ENCODE results near the gene NIFK.
"Not testable (repeated sequence)": the region's sequence is repeated elsewhere in the genome, so short reads cannot be mapped to it uniquely, and the experiment has no call there.

NIFK gene

GRCh38 chr2:121716126-121716525 is 20.5 kb downstream of the NIFK start:
- Histone ChIP-seq H3K4me3 (ENCODE audit: low read depth in 1 of 2, low read length in 1 of 2) (no peak overlapping the region), H3K27me3 (no peaks in the 10 kb centered on the region), H3K4me1 (ENCODE audit: control insufficient read depth in 1 of 2, insufficient read depth in 1 of 2, low read depth in 1 of 2, low read length in 1 of 2) (peaks cover 15 to 16% of the 10 kb centered on the region in 2 experiments), H3K27ac (no peak overlapping the region), H3K9me3 (no peaks in the 10 kb centered on the region), H3K36me3 (no peaks in the 10 kb centered on the region)
- no peak for TF ChIP-seq CTCF (IDR thresholded peaks at IDR 0.05)

GRCh38 chr2:121711481-121711880 is 25.2 kb downstream of the NIFK start:
- H3K4me3 ChIP-seq (ENCODE audit: low read depth in 1 of 2, low read length in 1 of 2); H3K9me3 ChIP-seq; H3K27ac ChIP-seq; H3K27me3 ChIP-seq; H3K36me3 ChIP-seq: not testable (repeated sequence)
- H3K4me1 ChIP-seq (ENCODE audit: control insufficient read depth in 1 of 2, insufficient read depth in 1 of 2, low read depth in 1 of 2, low read length in 1 of 2) = peaks cover 24 to 32% of the 10 kb centered on the region in 2 experiments

- no peak for TF ChIP-seq CTCF (IDR thresholded peaks at IDR 0.05)
- Histone ChIP-seq H3K4me1 (ENCODE audit: control insufficient read depth in 1 of 2, insufficient read depth in 1 of 2, low read depth in 1 of 2, low read length in 1 of 2) (peaks cover 24 to 32% of the 10 kb centered on the region in 2 experiments), H3K4me3 (ENCODE audit: low read depth in 1 of 2, low read length in 1 of 2) (no peak overlapping the region), H3K9me3 (no peaks in the 10 kb centered on the region), H3K36me3 (no peaks in the 10 kb centered on the region), H3K27ac (no peak overlapping the region), H3K27me3 (no peaks in the 10 kb centered on the region)
These were observed 26.1 kb downstream of the NIFK start for GRCh38 chr2:121710470-121711170.

GRCh38 chr2:121709776-121710469 is 26.8 kb downstream of the NIFK start:
- Histone ChIP-seq H3K27me3 (no peaks in the 10 kb centered on the region), H3K36me3 (no peaks in the 10 kb centered on the region), H3K27ac (no peak overlapping the region), H3K9me3 (no peaks in the 10 kb centered on the region), H3K4me1 (ENCODE audit: control insufficient read depth in 1 of 2, insufficient read depth in 1 of 2, low read depth in 1 of 2, low read length in 1 of 2) (peaks cover 24 to 32% of the 10 kb centered on the region in 2 experiments), H3K4me3 (ENCODE audit: low read depth in 1 of 2, low read length in 1 of 2) (no peak overlapping the region)
- TF ChIP-seq CTCF (IDR thresholded peaks at IDR 0.05) = no peak

- Histone ChIP-seq H3K9me3 (no peaks in the 10 kb centered on the region), H3K4me3 (ENCODE audit: low read depth in 1 of 2, low read length in 1 of 2) (peak overlapping the region; percentile 6 to 12), H3K36me3 (no peaks in the 10 kb centered on the region), H3K27ac (peak overlapping the region; percentile 66), H3K4me1 (ENCODE audit: control insufficient read depth in 1 of 2, insufficient read depth in 1 of 2, low read depth in 1 of 2, low read length in 1 of 2) (peaks cover 21 to 28% of the 10 kb centered on the region in 2 experiments), H3K27me3 (no peaks in the 10 kb centered on the region)
- no peak for TF ChIP-seq CTCF (IDR thresholded peaks at IDR 0.05)
These were observed 28.7 kb downstream of the NIFK start for GRCh38 chr2:121707920-121708361.

GRCh38 chr2:121707344-121707919 is 29.2 kb downstream of the NIFK start:
- no peaks in the 10 kb centered on the region for H3K27me3 ChIP-seq
- H3K27ac ChIP-seq = peak overlapping the region; percentile 66
- TF ChIP-seq CTCF (IDR thresholded peaks at IDR 0.05) = no peak
- H3K4me3 ChIP-seq (ENCODE audit: low read depth in 1 of 2, low read length in 1 of 2) = peak overlapping the region; percentile 6 to 12
- peaks cover 16 to 22% of the 10 kb centered on the region in 2 experiments for H3K4me1 ChIP-seq (ENCODE audit: control insufficient read depth in 1 of 2, insufficient read depth in 1 of 2, low read depth in 1 of 2, low read length in 1 of 2)
- H3K36me3 ChIP-seq = no peaks in the 10 kb centered on the region
- no peaks in the 10 kb centered on the region for H3K9me3 ChIP-seq
